ENCODE data around the gene PSMB3. TPM values are rescaled to one million over a fixed set of nuclear protein-coding genes. Genes with fewer than 3 reads are reported as not detected.
A peak's percentile ranks its signal among the peaks of the same experiment; 100 is the strongest.

The PSMB3 gene
- total and polyA plus RNA-seq, 9 of the 15 experiments (the other 6 are each of a cell fraction or from before 2014, with no cell fraction given), result 460 to 2,775 (median 574) TPM

GRCh38 chr17:38751144-38751807 is 1.3 kb upstream of the PSMB3 start (continued):
- TF ChIP-seq DDX20 (tag; IDR thresholded peaks at IDR 0.05; ENCODE audit: low read depth), result no peak
- peak; percentile 8; the same call in 1 of the 2 replicates for TF ChIP-seq SUPT5H (IDR thresholded peaks at IDR 0.05)
- TF ChIP-seq MITF (IDR thresholded peaks at IDR 0.05), result 0 out of 2 replicates have a peak, but pooled peaks have one; percentile 15
- no peak for TF ChIP-seq SMARCC2 (IDR thresholded peaks at IDR 0.05; ENCODE audit: low read depth)
- 0 out of 2 replicates have a peak, but pooled peaks have one; percentile 83 for TF ChIP-seq BRD4 (IDR thresholded peaks at IDR 0.05)
- TF ChIP-seq TAF7 (tag; IDR thresholded peaks at IDR 0.05), result no peak
- TF ChIP-seq SMARCA5 (IDR thresholded peaks at IDR 0.05), result peak; percentile 58; the same call in 1 of the 2 replicates
- TF ChIP-seq ZNF592 (IDR thresholded peaks at IDR 0.05), result no peak
- peak; percentile 87 for TF ChIP-seq ZNF512 (tag; IDR thresholded peaks at IDR 0.05)
- TF ChIP-seq ARID2 (IDR thresholded peaks at IDR 0.05), result no peak
- TF ChIP-seq RREB1 (CRISPR knock-in tag; IDR thresholded peaks at IDR 0.05), result no peak
- no peak for TF ChIP-seq ARID3A (IDR thresholded peaks at IDR 0.05; ENCODE audit: borderline replicate concordance, low read depth, low read length)
- TF ChIP-seq PRMT5 (CRISPR knock-in tag; IDR thresholded peaks at IDR 0.05), result no peak

Data from K562 (cell line).